Activated CD4-positive, alpha-beta T cell treated with anti-CD3 and anti-CD28 coated beads for 1 hour (primary cell): ENCODE data around the gene FAM120C.
A peak's percentile ranks its signal among the peaks of the same experiment; 100 is the strongest.

Experiments used
- DNase-seq: peaks from one replicate; pipeline ENCODE4 v3.0.0-alpha.2; 2020

The FAM120C gene

DNA sequence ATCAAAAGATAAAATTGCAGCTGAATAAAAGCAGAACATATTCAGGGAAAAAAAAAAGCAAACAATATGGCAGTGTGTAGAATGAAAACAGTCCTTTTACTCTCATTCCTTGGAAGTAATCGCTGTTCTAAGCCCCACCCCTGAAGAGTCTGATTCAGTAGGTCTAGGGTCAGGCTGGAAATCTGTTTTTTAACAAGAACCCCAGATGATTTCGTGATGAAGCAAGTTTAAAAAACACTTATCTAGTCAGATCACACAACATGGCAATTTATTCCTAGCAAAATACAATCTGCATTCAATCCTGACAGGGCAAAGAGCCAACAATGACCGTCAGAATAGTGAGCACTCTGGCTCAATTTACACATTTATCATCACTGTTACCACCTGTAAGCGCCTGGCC lies 16.1 kb downstream of the FAM120C start:
- no peak for DNase-seq

DNA sequence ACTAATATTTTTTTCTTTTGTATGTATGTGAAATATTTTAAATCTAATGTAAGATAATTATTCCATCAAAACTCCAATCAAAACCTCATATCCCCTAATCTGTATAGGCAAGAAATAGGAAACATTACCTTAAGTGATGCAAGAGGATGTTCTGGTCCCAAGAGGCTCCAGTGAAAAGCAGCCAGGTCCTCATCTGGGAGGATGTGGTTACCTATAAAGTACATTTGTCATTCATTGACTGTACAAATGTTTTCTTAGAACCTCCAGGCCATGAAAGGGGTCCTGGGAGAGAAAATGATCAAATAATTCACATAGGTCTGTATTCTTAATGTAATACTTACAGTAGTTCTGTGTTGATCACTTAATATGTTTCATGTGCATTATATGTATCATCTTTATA lies 25.5 kb downstream of the FAM120C start:
- no peak for DNase-seq

DNA sequence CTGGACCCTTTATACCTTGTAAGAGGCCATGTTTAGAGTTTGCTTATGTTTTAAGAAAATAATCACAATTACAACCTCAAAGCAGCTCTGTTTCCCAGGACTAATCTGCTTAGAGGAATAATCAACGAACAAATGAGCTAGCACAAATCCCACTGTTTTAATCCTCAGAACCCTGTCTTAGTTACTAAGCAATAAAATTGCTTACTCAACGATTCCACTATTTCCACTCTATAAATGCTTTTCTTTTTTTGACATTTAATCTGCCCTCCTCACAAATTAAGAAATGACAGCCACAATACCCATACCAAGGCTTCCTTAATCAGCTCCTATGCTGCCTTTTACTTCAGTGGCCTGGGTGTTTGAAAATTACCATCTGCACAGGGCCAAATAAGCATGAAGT lies 48.8 kb downstream of the FAM120C start:
- DNase-seq: no peak

DNA sequence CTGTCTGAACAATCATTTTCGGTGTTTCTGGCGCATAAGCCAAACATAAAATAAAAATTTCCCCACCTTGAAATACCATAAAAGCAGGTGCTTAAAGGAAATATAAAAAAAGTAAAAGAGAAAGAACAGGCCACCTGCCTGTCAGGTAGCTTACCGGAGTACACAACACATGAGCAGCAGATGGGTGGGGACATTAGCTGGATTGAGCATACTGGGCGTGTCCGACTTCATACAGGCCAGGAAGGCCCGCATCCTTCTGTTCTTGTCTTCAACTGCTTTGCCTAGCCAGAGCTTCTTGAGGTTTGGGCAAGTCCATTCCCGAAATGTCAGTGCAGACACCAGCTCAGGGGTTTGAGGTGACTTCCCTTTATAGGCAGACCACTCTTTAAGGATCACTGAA lies 66.7 kb downstream of the FAM120C start:
- no peak for DNase-seq

DNA sequence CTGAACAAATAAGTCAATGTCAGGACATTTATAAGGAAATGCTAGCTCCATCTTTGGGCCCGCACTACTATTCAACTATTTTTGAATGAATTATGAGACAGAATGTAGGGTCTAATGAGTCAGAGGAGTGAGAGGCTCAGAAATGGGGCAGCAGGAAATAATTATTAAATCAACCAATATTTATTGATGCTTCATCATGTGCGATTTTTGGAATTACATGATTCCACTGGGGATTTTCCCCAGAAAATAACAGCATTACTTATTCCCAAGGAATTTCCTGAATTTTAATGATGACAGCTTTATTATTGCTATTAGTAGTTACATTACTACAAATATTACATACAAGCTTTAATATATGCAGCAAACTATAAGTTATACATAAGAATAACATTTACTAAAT lies 89.5 kb downstream of the FAM120C start:
- DNase-seq: no peak

DNA sequence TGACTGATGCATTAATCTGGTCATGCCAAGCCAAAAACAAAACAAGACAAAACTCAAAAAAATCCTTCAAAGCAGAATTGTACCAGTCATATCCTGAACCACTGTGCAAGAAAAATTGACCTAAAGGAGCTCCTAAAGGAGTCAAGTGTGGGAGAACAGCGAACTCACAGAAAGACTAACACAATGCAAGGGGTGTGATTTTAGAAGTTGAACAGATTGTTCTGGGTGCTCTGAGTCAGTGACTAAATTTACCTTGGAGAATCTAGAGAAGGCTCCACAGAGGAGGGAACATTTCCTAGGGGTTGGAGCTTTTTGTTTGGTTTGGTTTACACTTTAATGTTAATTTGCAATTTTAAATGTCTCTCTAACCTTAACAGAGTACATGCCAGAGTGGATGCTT lies 89.9 kb downstream of the FAM120C start:
- DNase-seq: no peak

DNA sequence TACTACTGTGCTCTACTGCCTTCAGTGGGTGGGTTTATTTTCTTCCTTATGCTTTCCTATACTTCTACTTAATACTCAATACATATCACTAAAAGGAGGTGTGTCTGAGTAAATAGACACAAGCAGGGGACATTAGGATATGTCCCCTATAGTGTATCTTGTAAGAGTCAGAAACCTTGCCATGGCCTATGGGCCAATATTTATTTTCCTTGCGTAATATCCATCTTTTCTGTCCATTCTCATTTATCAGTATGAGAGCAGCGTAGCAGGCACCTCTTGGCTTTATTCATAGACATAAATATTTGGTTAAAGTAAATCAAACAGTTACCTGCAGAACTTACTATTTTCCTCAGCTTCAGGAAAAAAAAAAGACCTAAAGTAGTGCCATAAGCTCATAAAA lies 92.2 kb downstream of the FAM120C start:
- DNase-seq: no peak

DNA sequence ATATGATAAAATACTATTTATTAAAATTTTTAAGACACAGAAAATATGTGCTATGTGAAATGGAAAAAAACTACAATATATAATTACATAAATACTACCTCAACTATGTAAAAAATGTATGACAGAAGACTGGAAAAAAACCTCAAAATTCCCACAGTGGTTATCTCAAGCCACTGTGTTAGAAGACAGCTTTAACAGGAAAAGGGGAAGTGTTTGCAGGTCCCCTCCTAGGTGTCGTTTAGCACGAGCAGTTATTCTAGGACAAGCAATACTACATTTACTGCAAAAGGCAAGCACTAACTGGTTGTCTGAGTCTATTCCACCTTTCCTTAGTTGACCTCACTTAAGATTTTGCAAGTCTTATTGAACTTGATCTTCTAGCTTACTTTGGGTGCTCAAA lies 93.9 kb downstream of the FAM120C start:
- no peak for DNase-seq

DNA sequence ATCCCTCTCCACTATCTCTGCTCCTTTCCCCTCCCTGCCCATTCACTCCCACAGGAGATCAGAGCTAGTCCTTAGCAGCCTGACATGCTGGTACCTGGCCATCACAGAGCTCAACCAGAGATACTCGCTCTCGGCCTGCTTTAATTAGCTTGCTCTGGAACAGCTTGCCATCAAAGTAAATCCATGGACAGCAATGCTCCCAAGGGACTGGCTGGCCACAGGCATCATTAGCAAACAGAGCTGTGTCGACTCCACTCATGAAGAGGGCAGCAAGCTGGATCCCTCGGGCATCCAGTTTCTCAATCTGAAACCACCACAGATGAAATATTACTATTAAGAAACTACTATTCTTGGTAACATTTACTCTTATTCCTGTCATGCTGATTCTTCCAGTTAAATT lies 95.4 kb downstream of the FAM120C start:
- no peak for DNase-seq

DNA sequence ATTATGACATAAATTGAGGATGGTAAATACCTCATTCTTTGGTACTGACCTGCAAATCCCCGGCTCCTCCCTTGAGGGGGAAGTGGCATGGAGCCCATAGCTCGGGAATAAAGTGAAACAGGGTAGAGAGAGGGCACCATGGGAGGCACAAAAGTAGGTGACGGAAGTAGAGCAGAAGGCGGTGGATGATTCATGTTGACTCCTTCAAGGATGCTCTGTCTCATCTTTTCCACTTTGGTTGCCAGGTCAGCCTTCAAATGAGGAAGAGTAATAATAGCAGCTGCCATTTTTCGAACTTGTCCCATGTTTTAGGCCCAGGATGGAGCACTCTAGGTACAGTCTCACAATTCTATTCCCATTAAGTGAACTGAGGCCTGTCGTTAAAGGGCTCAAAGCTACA lies 97.4 kb downstream of the FAM120C start:
- no peak for DNase-seq

DNA sequence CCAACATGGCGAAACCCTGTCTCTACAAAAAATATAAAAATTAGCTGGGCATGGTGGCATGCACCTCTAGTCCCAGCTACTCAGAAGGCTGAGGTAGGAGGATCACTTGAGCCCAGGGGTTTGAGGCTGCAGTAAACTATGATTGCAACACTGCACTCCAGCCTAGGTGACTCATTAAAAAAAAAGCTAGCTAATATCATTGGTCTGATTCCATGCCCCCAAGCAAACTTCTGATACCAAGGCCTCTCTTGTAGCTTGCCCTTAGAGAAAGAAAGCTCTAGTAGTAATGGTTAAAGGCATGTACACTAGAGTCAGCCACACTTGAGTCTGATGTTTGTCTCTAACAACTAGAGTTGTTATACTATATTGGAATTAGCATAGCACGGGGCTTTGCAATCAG lies 106.2 kb downstream of the FAM120C start:
- no peak for DNase-seq

DNA sequence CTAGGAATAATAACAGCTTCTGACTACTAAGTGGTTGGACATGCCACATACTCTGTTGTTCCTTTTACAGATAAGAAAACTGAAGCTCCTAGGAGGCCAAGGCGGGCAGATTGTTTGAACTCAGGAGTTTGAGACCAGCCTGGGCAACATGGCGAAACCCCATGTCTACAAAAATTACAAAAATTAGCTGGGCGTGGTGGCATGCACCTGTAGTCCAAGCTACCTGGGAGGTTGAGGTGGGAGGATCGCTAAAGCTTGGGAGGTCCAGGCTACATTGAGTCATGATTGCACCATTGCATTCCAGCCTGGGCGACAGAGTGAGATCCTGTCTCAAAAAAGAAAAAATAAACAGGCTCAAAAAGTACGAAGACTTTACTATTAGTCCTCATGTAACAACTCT lies 108.2 kb downstream of the FAM120C start:
- no peak for DNase-seq

DNA sequence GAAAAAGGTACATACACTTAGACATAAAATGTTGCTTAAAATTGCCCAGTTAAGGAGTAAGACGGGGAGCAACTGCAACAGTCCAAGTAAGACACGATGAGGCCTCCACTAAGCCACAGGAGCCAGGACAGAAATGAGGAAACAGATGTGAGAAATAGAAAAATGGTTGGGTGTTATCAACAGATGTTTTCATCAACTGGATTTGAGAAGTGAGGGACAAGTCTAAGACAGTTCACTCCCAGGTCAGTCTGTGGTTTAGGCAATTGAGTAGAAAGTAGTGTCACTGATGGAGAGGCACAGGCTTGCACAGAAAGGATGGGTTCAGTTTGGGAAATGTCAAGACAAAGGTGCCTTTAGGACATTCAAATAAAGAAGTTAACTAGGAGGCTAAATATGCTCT lies 115.3 kb downstream of the FAM120C start:
- DNase-seq: no peak

DNA sequence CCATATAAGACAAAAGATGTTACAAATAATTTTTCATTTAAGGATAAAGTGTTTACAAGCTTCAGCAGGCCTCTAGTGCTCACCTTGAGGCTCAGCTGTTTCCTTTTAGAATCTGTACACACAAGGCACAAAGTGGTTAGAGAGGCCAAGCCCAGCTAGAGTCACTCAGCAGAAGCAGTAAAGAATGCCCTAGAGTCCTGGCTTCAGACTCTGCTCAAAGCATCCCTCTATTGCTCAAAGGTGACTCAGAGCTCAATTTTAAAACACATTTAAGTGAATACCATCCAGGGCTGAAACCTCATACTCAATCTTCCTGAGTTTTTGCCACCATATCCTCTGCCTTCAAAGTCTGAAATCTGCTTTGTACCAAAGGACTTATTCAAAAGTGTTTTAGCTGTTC lies 116.2 kb downstream of the FAM120C start:
- no peak for DNase-seq

DNA sequence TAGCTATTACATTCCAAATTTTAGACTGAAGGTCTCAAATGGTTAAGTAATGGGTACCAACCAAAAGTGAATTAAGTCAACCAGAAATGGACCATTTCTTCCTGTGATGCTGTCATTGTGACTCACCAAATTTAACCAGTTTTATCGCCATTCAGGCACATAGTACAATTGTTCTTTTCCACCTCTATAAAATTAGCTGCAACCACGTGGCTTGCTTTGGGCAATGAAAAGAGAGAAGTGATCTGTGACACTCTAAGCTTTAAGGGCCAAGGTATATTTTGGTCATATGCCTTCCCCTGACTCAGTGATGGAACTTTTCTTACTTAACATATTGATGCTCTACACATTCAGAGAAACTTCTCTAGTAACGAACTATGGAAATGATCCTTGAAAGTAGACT lies 118.5 kb downstream of the FAM120C start:
- DNase-seq: no peak

DNA sequence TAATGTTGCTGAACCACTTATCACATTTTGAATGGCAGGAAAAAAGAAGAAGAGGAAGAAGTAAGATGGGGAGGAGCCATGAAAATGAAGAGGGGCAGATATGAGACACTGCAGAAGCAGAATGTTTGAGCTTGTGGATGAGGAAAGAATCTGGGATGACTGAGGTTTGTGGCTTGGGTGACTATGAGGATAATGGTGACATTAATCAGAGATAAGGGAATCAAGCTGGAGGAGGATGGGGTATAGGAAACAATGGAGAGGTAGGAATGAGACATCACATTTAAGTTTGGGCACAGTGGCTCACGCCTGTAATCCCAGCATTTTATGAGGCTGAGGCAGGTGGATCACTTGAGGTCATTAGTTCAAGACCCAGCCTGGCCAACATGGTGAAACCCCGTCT lies 119.7 kb downstream of the FAM120C start:
- DNase-seq: no peak

DNA sequence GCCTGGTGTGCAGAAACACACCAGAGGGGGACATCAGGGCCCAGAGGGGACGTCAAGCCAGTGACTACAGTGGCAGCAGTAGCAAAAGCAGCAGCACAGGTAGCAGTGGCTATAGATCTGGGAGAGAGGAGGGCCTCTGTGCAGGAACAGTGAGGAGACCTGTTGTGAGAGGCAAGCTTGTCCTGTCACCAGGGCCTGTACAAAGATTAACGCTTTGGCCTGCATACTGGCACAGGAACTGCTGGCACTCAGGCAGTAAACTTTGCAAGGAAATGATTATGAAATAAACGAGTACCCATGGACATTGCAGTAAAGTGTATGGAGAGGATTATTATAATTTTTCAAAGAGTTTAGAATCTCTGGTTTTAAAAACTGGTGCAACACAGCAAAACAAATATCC lies 133.3 kb downstream of the FAM120C start:
- no peak for DNase-seq

DNA sequence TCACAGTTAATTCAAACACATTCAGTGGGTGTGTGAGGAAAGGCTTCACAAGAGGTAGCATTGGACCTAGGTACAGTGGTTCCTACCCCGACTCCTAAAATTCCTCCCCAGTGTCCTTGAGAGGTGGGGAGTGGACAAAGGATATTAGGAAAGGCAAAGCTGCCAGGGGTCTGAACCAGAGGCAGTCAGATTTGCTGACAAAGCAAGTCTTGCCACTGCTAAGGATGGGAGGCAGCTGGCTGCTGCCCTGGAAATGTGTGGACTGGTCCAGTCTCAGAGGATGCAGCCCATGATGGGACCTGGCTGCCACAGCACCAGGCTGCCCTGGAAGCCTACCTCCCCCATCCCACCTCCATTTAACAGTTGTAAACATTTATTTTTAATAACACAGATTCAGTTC lies 134.6 kb downstream of the FAM120C start:
- no peak for DNase-seq

DNA sequence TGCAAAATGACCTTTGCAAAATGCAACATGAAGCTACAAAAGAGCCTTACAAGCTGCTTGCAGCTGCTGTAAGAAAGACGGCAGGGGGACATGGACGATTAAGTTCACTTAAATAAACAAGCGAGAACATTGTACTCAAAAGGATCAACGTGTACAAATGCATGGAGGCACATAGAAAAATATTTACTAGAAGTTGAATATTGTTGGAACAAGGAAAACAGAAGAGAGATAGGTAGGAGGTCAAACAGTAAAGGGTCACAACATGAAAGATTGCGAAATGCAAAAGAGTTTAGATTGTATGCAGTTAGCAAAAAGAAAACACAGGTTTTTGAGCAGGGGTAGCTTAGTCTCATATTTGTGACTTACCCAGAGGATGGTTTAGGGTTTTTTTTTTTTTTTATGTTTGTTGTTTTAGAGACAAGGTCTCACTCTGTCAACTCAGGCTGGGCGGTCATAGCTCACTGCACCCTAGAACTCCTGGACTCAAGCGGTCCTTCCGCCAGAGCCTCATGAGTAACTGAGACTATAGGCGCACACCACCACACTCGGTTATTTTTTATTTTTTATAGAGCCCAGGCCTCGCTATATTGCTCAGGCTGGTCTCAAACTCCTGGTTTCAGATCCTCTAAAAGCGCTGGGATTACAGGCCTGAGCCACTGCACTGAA lies 137.4 kb downstream of the FAM120C start:
- DNase-seq: no peak

DNA sequence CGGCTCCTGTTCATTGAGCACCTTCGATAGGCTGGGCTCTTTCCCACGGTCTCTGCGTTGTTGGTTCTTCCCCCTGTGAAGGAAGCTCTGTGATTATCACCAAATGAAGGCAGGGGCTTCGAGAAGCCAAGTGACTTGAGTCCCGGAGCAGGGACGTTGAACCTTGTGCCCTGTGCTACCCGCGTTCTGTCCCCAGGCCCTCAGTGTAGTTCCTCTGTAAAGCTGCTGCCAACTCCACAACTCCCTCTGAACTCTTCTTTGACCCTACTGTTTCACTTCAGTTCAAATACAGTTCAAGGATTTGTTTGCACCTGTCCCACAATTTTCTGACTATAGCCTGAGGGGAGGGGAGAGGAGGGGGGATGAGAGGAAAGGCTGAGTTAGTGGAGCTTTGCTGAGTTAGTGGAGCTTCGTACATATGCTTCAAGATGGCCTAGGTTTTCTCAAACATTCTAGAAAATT lies 138.1 kb downstream of the FAM120C start:
- DNase-seq: no peak

DNA sequence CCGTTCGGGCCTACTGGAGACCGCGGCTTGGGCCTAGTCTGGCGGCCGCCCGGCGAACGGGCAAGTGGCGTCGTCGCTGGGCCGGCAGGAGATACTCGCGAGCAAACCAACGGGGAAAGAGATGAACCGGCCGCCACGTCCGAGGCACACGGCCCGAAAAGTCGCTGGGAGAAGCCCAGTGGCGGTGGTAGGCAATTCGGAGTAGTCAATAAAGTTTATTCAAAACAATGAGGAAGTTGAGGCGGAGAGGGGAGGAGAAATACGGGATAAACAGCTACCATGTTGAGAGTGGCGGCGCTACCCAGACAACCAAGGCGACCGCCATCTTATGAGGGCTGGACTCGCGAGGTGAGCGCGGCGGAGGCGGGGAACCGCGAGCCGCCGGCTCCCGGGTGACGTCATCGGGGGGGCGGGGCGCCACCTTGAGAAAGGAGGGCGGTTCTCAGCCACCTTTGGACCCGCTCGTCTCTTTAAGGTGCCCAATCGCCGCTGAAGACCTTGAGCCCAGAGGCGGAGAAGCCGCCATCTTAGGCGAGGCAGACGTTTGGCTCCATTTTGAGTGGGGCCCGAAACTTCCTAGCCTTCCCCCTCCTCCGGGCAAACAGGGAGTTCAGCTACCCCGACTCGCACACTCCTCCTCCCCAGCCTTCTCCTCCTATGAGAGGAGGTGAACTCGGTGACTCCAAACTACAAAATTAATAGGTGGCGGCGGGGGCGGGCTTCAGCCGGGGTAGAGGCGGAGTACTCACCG lies 138.8 kb downstream of the FAM120C start, which contains the start of gene PHF8:
Gene PHF8 (minus strand): TSS at position 348 of the 751 bp plus-strand sequence. CDS start 1,745 bp downstream, outside the sequence.
- DNase-seq: peak; percentile 93

DNA sequence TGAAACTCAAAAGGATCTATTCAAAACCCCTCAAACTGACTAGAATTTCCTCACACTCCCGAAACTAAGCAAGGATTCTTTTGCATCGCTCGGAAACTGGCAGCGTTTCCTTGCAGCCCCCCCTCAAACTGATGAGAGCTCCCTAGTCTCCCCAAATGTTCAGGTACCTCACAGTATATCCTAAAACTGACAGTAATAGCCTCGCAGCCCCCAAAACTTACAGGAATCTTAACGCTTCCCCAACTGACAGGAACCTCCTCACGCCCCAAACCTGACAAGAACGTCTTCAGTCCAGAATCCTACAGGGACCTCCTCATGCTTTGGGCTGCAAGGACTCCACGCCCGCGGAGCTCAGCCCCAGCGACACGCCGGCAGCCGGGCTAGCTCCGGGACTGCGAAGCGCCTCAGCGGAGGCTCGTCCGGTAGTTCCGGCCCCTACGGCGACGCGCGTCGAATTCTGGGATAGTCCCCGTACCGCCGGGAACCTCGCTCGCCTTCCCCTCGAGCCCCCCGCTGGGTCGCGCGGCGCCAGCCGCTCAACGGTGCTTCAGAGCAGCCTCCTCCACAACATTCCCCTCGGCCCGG lies 139.4 kb downstream of the FAM120C start:
- no peak for DNase-seq

DNA sequence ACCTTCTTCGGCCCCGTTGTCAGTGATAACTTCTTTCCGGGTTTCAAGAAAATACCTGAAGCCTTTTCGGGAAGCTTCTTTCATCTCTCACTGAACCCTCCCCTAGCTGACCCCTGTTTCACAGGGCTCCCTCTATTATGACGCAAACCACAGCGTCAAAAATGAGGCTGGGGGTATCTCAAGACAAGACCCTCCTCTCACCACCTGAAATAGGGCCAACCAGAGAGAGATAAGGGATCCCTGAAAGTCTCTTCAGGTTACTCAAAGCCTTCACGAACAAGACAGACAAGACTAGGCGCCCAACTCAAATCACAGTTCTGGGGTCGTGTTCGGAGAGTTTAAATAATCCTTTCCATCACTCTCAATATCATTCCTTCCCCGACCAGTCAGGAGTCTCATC lies 140.0 kb downstream of the FAM120C start:
- no peak for DNase-seq

DNA sequence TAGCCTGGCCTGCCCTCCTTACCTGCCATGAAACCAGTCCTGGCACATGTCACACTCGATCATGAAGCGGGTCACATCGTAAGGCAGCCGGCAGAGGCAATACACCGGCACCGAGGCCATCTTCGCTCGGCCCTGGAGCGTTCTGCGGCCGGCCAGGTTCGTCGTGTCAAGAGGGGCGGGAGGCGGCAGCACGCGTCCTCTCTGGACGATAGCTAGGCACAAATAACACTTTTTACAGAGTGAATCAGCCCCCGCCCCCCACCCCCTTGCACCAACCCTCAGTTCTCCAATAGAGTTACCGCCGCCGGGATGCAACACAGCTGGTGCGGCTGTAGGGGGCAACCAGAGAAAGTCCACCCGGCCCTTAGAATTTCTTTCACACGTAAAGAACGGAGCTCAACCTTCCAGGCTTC lies 140.4 kb downstream of the FAM120C start:
- peak; percentile 17 for DNase-seq
